ENCODE data around the gene SCN5A.

The SCN5A gene

GRCh38 chr3:38647217-38647970 is 2.1 kb downstream of the SCN5A start:
- DNase-seq: no peak

- no peak for DNase-seq
Measured at GRCh38 chr3:38646630-38647029, 2.9 kb downstream of the SCN5A start.

DNA sequence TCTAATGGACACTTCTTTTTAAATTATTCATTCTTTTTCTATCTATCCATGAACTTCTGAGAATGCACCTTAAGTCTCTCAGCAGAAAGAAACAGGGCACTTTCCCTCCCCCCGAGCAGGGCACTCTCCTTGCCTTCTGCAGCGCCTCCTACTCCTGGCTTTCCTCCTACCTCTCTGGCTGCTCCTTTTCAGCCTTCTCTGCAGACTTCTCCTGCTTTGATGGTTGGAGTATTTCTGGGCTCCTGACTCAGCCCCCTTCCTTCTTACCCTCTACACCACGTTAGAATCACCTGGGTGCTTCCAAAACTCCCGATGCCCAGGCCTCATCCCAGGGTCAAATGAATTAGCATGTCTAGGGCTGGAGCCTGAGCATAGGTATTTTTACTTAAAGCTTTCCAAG is 3.4 kb downstream of the SCN5A start:
- DNase-seq: no peak

GRCh38 chr3:38645601-38646000 is 3.9 kb downstream of the SCN5A start:
- DNase-seq: no peak

GRCh38 chr3:38645076-38645475 is 4.4 kb downstream of the SCN5A start:
- DNase-seq: no peak

- DNase-seq: no peak
Measured at GRCh38 chr3:38644662-38645053, 4.8 kb downstream of the SCN5A start.

DNA sequence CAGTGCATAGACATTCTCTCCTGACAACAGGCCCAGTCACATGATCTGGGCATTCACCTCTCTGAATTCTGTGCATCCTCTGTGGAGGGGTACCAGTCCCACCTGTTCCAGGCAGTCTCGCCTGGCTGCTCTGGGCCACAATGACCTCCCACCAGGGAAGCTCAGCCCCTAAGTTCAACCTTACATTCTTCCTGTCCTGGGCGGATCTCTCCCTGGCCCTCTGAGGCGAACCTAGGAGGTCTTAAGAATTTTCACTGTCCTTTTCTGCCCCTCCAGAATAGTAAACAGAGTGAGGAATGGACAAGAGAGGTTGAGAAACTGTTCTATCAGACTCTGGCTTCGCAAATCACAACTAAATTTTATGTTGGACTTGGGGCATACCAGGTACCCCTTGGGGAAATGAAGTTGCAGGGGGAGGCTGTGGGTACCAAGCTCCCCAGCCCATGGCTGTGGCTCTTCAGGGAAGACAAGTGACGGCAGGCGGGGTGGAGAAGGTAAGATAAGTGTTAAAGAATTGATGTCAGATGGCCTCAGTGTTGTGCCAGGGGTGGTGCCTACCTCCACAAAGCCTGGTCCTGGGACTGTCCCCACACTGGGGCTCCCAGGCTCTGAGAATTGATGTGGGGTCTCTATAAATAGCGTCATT is 5.3 kb downstream of the SCN5A start:
- DNase-seq: no peak

DNA sequence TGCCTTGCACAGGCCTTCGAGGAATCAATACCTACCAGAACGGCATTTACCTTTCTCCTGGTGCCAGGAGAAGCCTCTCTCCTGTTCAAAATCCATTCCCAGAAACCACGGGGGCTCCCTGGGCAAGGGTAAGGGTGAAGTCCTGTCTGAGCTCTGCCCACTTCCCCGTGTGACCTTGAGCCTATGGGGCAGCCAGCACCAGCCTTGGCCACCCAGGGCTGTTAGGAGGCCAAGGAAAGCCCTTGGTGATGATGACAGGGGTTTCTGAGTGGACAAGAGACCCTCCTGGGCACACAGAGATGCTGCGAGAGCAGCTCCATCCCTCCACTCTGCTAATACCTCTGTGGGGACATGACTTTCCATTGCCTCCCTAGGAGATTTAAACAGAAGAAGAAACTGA is 5.9 kb downstream of the SCN5A start:
- no peak for DNase-seq

DNA sequence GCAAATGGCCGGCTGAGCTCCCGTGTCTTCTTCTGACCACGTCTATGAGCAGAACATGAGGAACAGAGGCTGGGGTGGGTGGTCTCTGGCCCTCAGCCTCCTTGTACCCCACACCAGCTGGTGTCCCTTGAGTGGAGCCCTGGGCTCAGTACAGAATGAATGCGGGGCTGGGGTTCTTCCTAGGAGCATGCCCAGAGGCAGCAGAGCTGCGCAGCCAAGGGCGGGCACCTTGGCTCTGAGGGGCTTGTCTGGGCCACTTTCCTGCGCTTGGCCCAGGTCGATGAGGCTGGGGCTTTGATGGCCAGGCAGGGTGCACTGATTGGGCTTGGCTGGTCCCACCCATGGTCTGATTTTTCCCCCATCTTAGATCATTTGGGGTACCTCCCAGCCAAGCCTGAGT is 6.4 kb downstream of the SCN5A start:
- DNase-seq: no peak

- no peak for DNase-seq
Measured at GRCh38 chr3:38641461-38642110, 7.9 kb downstream of the SCN5A start.

- DNase-seq: no peak
Measured at GRCh38 chr3:38640661-38641452, 8.6 kb downstream of the SCN5A start.

GRCh38 chr3:38638354-38638753 is 11.1 kb downstream of the SCN5A start:
- no peak for DNase-seq

- no peak for DNase-seq
Measured at GRCh38 chr3:38637906-38638305, 11.6 kb downstream of the SCN5A start.

- no peak for DNase-seq
Measured at GRCh38 chr3:38636881-38637280, 12.6 kb downstream of the SCN5A start.

GRCh38 chr3:38636464-38636863 is 13.0 kb downstream of the SCN5A start:
- DNase-seq: no peak

DNA sequence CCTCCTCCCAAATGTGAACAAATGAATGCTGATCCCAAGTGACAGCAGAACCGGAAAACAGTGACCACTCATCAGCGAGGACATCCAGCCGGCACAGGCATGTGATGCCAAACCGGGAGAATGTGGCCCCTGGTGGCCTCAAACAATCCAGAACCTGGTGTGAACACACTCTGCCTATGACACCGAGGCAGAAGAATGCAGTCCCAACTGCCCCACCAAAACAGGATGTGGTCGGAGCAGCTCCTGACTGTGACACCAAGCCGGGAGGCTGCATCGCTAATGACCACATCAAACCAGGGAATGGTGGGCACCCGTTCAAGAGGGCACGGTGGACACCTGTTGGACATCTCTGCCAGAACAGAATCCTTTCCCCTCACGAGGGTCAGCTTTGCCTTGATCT is 15.4 kb downstream of the SCN5A start:
- DNase-seq: no peak

- DNase-seq: no peak
Measured at GRCh38 chr3:38632989-38633388, 16.5 kb downstream of the SCN5A start.

DNA sequence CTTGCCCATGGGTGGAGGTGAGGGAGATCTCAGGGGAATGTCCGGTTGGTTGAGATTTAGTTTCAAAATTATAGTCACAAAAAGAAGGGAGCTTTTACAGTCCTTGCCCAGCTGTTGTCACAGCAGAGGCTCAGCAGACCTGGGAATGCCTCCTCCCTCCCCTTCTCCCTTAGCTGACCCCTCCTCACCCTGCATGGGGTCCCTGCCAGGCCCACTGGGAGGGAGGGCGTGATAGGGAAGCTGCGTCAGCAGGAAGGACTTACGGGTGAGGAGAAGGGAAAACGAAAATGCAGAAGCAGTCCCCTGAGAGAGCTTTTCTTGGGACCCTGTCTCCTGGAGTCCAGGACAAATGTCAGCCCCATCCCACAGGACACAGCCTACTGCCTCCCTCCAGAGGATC is 18.9 kb downstream of the SCN5A start:
- DNase-seq: no peak

GRCh38 chr3:38630070-38630469 is 19.4 kb downstream of the SCN5A start:
- no peak for DNase-seq

DNA sequence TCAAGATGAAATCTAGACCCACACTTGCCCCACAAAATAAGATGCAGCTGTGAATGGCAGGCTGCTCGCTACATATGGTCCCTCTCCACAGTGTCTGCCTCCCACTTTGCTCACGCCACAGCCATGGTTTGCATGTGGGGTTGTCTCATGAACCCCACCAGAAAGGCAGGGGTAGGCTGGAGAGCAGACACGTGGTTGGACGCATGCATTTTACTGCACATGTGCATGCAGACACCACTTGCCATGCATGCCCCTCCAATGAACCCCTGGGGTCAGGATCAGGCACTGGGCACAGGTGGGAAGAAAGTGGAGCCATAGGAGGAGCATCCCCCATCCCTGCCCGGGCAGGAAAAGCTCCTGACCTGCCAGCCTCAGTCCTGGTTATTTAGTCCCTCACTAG is 20.7 kb downstream of the SCN5A start:
- no peak for DNase-seq

DNA sequence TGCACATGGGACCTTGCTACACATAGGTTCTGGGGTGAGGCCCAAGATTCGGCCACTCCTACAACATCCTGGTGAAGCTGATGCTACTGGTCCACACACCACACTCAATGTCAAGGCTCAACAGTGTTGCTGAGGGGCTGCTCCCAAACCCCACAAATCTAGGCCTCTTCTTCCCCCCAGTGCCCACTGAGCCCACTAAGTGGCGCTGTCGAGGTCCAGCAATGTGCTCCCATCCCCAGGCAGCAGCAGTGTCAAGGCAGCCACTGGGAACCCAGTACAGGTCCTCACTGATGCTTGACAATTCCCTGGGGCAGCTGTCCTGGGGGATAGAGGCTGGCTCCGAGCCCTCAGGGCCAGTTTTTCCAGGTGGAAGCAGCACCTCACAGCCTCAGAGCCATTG is 21.5 kb downstream of the SCN5A start:
- DNase-seq: no peak

DNA sequence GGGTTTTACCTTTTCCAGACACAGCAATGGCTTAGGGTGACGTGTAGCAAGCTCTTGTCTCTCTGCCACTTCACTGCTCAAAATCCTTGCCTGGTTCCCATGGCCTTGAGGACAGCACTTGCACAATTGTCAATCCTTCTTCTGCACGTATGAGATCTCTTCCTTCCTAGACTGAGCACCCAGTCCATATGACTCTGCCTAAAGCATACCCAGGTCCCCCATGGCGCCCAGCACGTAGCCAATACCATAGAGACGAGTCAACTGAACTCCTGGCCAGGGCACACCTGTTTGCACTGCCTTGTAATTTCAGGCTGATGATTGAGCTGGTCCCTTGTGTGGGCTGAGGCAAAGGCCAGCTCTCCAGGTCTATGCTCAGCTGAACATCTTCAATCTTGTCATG is 23.3 kb downstream of the SCN5A start:
- no peak for DNase-seq

GRCh38 chr3:38623539-38623938 is 25.9 kb downstream of the SCN5A start:
- no peak for DNase-seq

DNA sequence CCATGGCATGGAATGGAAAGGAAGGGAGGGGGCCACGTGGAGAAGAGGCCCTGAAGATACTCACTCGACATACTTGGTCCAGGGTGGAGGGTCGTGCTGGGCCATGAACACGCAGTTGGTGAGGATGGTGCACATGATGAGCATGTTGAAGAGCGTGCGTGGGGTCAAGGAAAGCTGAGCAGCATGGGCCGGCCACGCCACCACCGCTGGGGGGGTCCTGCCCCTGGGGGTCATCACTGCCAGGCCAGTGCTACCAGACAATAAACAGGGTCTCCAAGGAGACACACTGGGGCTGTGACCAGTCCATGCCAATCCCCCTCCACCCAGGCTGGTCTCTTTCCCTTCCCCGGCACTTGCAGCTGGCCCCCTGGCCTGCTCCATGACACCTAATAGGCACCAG is 27.2 kb downstream of the SCN5A start:
- no peak for DNase-seq

Data from NCI-H2171 treated with DMSO at 0.1 percent for 48 hours (cell line).